GM12875 (cell line): Measurements from ENCODE around the gene SCUBE3.

Experiments used
- H3K4me3 ChIP-seq: one replicate; pipeline ENCODE4 v1.5.1; 2011; ENCODE audit warnings: low read depth, low read length, control low read depth
- CTCF ChIP-seq: IDR thresholded peaks from 2 replicates; pipeline ENCODE4 v1.5.1; 2011; ENCODE audit warnings: low read depth, mild to moderate bottlenecking, control low read depth, inconsistent platforms, low read length, moderate library complexity, borderline replicate concordance; ENCODE audit not compliant: insufficient read depth

The SCUBE3 gene

GRCh38 chr6:35224720-35225119 lies 11.0 kb downstream of the SCUBE3 start:
- H3K4me3 ChIP-seq = no peak overlapping the region
- no peak for TF ChIP-seq CTCF

GRCh38 chr6:35228481-35228880 lies 14.7 kb downstream of the SCUBE3 start:
- no peak for TF ChIP-seq CTCF
- H3K4me3 ChIP-seq = no peak overlapping the region

- H3K4me3 ChIP-seq = no peak overlapping the region
- TF ChIP-seq CTCF = no peak
These were observed 15.5 kb downstream of the SCUBE3 start for GRCh38 chr6:35229304-35229703.

- no peak overlapping the region for H3K4me3 ChIP-seq
- TF ChIP-seq CTCF = no peak
These were observed 16.7 kb downstream of the SCUBE3 start for GRCh38 chr6:35230498-35230897.

GRCh38 chr6:35230950-35231349 lies 17.2 kb downstream of the SCUBE3 start:
- TF ChIP-seq CTCF = no peak

GRCh38 chr6:35231563-35231962 lies 17.8 kb downstream of the SCUBE3 start:
- H3K4me3 ChIP-seq = no peak overlapping the region

More at GRCh38 chr6:35230950-35231349, 17.2 kb downstream of the SCUBE3 start:
- no peak overlapping the region for H3K4me3 ChIP-seq

More at GRCh38 chr6:35231563-35231962, 17.8 kb downstream of the SCUBE3 start:
- no peak for TF ChIP-seq CTCF
